Bronchial epithelial cell (primary cell): ENCODE results near the gene CCR5AS.

Experiments
- DNase-seq: peaks from one replicate; pipeline ENCODE4 v3.0.0-alpha.2; 2010; ENCODE audit warnings: low read depth
- FAIRE-seq: peaks from 2 replicates; lab custom pipeline; 2011; peaks lifted over from hg19 to GRCh38; lab: Jason Lieb, UNC
- H3K27me3 ChIP-seq: 2 replicates; pipeline ENCODE4 v1.5.1; 2011; ENCODE audit warnings: low read length; ENCODE audit not compliant: control insufficient read depth, insufficient read depth
- H3K36me3 ChIP-seq: 2 replicates; pipeline ENCODE4 v1.5.1; 2011; ENCODE audit warnings: low read length; ENCODE audit not compliant: control insufficient read depth, insufficient read depth
- H3K4me3 ChIP-seq: 2 replicates; pipeline ENCODE4 v1.5.1; 2011; ENCODE audit warnings: mild to moderate bottlenecking, low read depth, low read length, control low read depth
- TF ChIP-seq, protein P1 (sequence below): IDR thresholded peaks from 2 replicates; pipeline ENCODE4 v1.5.1; 2011; ENCODE audit warnings: mild to moderate bottlenecking, moderate library complexity, low read length, control low read depth, inconsistent platforms; ENCODE audit not compliant: insufficient read depth, severe bottlenecking

CCR5AS gene

DNA sequence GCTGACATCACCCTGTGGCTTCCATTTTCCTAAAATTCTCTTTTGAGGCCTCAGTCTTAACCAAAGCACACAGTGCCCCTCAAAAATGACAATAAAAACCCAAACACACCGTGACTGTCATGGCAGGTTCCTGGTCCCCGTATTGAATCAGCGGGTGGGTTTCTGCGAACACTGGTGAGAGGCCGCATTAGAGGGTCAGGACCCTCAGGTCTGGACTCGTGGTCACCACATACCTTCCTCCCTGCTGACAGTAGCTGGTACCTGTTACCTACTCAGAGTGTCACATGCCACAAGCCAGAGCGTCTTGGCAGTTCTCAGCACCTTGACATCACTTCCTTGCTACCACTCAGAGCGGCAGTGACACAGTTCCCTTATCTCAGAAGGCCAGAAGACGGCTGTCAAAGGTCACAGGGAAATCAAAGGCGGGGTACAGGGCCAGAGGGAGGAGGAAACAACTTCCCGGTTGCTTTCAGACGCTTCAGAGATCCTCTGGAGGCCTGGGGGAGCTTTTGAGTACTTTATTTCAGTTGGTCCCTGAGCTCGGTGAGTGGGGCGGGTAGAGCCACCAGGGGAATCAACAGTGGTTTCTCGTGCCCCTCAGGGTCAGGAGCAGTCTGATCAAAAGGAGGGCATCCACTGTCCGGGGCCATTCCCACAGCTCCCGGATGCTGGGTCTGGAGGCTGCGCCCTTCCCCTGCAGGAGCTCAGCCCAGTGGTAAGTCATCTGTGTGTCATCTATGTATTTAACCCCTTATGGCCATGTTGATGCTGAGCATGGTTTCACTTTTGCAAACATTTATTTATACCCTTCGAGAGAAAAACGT, at the start of gene CCR5AS, which contains the start of gene CCRL2:
Gene CCR5AS (minus strand): TSS at position 279 of the 824 bp plus-strand sequence.
Gene CCRL2 (plus strand): TSS at position 472 of the 824 bp plus-strand sequence. CDS start 821 bp downstream, outside the sequence.
- no peaks in the 10 kb centered on the region for H3K27me3 ChIP-seq
- H3K4me3 ChIP-seq, result no peak within 1 kb of the TSS
- no peaks in the 10 kb centered on the region for H3K36me3 ChIP-seq
- TF ChIP-seq, protein P1, sequence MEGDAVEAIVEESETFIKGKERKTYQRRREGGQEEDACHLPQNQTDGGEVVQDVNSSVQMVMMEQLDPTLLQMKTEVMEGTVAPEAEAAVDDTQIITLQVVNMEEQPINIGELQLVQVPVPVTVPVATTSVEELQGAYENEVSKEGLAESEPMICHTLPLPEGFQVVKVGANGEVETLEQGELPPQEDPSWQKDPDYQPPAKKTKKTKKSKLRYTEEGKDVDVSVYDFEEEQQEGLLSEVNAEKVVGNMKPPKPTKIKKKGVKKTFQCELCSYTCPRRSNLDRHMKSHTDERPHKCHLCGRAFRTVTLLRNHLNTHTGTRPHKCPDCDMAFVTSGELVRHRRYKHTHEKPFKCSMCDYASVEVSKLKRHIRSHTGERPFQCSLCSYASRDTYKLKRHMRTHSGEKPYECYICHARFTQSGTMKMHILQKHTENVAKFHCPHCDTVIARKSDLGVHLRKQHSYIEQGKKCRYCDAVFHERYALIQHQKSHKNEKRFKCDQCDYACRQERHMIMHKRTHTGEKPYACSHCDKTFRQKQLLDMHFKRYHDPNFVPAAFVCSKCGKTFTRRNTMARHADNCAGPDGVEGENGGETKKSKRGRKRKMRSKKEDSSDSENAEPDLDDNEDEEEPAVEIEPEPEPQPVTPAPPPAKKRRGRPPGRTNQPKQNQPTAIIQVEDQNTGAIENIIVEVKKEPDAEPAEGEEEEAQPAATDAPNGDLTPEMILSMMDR, result no peak
- FAIRE-seq (no peak), DNase-seq (peak; percentile 52)

DNA sequence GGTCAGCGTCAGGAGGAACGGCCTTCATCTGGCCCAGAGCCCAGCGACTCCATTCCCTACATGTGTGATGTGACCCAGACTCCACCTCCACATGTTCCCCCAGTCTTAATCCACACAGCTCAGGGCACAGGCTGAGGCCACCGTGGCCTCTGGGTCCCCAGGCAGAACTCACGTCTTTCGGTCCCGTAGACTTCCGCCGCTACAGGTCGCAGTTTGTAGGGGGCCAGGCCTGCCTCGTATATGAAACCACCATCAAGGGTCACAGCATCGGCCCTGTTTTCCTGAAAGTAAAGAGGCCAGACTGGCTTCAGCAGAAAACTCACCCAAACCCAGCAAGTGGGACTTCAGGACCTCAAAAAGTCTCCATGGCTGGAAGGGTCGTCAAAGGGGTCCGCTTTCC, 49.3 kb upstream of the CCR5AS start:
- Histone ChIP-seq H3K36me3 (no peaks in the 10 kb centered on the region), H3K27me3 (no peaks in the 10 kb centered on the region), H3K4me3 (no peak overlapping the region)
- TF ChIP-seq, protein P1, result no peak
- FAIRE-seq (peak; percentile 60), DNase-seq (no peak)

DNA sequence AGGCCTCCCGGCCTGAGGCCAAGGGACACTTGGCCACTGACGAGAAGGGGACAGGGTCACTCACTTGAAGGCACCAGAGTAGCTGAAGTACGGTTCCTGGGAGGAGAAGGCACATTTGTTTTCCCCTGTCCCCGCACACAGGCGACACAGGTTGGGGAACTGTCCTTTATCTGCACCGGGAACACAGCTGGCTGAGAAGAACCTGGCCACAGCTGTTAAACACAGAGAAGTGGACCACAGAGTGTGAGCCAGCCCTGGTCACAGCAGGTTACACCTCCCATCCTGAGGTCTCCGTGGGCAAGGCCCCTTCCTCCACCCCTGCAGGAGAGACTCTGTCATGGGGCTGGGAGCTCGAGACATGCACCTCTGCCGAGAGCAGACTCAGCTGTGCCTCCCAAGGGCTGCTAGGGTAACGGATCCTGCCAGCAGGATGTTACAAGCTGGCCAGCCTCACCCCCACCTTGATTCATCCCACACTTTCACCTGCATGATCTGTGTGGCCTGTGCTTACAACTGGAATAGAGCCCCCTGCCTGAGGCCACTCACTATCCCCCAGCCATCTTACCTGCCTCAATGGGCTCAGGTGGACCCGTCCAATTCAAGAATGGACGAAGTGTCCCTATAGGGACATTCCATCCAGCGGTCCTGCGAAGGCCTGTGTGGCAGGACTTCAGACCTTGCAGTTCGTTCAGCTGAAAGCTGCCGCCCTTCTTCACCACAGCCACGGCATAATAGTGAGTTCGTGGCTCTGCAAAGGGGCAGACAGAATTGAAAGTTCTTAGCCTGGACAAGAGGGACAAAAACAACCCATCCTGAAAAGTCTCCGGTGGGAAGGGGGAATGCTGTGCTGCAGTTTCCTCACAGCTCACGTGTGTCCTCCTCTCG, 48.6 kb upstream of the CCR5AS start:
- Histone ChIP-seq H3K4me3 (no peak overlapping the region), H3K36me3 (no peaks in the 10 kb centered on the region), H3K27me3 (no peaks in the 10 kb centered on the region)
- TF ChIP-seq, protein P1, result no peak
- DNase-seq, result no peak
- no peak for FAIRE-seq

DNA sequence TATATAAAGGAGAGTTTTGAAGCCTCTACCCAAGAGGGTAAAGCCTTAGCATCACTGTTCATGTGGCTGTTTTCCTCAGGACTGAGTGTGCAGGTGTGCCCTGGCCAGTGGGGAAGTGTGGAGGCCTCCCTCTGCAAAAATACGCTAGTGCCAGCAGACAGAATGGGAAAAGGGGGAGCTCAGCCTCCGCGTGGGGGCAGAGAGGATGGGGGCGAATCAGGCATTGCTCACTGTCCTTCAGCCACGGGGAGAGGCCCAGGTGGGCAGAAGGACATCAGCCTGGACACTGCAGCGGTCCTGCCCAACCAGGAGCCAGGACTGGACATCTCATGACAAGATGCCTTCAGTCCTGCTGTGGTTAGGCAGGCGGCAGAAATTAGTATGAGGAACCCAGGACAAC, 47.7 kb upstream of the CCR5AS start:
- no peak for DNase-seq
- H3K27me3 ChIP-seq, result no peaks in the 10 kb centered on the region
- no peaks in the 10 kb centered on the region for H3K36me3 ChIP-seq
- no peak overlapping the region for H3K4me3 ChIP-seq
- TF ChIP-seq, protein P1, result no peak
- no peak for FAIRE-seq

DNA sequence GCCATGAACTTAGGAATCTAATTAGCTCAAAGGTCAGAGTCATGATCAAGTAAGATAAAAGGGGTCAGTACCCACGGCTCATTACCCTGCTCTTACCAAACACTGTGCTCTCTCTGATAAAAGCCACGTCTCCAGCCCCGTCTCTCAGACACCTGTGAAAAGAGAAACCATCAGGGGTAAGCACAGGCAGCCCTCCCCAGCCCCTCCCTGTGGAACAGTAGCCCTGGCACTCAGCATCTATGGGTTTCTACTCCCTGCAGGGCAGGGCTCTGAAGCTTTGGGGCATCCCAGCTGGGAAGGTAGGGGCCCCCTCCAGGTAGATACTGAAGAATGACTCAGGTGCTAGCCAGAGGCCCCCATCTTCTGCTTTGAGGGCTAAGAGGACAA, 47.3 kb upstream of the CCR5AS start:
- TF ChIP-seq, protein P1, result no peak
- Histone ChIP-seq H3K36me3 (no peaks in the 10 kb centered on the region), H3K27me3 (no peaks in the 10 kb centered on the region), H3K4me3 (no peak overlapping the region)
- DNase-seq (no peak), FAIRE-seq (no peak)
